LNCaP clone FGC (cell line): ENCODE data around the gene B4GAT1.
"Not testable (repeated sequence)": the region's sequence is repeated elsewhere in the genome, so short reads cannot be mapped to it uniquely, and the experiment has no call there.

Experiments used
- DNase-seq: peaks from one replicate; pipeline ENCODE4 v3.0.0-alpha.2; 2011; ENCODE audit warnings: low read depth
- H3K4me3 ChIP-seq: 2 replicates; pipeline ENCODE4 v1.5.1; 2011; ENCODE audit warnings: mild to moderate bottlenecking, low read depth, low read length, control low read depth
- TF ChIP-seq, protein P1 (sequence below): IDR thresholded peaks from 2 replicates; pipeline ENCODE4 v1.5.1; 2012; ENCODE audit warnings: mild to moderate bottlenecking; ENCODE audit not compliant: control insufficient read depth, insufficient read depth; ENCODE audit errors: extremely low read depth

The B4GAT1 gene

DNA sequence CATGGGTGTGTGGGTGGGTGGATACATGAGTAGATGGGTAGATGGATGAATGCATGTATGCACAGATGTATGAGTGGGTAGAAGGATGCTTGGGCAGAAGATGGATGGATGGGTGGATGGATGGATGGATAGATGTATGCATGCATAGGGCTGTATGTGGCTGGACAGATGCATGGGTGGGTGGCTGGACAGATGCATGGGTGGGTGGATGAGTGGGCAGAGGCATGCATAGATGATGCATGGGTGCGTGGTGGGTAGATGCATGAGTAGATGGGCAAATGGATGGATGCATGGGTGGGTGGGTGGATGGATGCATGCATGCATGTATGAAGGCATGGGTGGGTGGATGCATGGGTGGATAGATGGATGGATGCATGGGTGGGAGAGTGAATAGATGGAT, 23.7 kb downstream of the B4GAT1 start:
- H3K4me3 ChIP-seq, result no peak overlapping the region
- no peak for DNase-seq
- TF ChIP-seq, protein P1, sequence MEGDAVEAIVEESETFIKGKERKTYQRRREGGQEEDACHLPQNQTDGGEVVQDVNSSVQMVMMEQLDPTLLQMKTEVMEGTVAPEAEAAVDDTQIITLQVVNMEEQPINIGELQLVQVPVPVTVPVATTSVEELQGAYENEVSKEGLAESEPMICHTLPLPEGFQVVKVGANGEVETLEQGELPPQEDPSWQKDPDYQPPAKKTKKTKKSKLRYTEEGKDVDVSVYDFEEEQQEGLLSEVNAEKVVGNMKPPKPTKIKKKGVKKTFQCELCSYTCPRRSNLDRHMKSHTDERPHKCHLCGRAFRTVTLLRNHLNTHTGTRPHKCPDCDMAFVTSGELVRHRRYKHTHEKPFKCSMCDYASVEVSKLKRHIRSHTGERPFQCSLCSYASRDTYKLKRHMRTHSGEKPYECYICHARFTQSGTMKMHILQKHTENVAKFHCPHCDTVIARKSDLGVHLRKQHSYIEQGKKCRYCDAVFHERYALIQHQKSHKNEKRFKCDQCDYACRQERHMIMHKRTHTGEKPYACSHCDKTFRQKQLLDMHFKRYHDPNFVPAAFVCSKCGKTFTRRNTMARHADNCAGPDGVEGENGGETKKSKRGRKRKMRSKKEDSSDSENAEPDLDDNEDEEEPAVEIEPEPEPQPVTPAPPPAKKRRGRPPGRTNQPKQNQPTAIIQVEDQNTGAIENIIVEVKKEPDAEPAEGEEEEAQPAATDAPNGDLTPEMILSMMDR, result no peak

GRCh38 chr11:66322732-66323427, 24.5 kb downstream of the B4GAT1 start:
- TF ChIP-seq, protein P1, result no peak
- no peak for DNase-seq
- H3K4me3 ChIP-seq, result no peak overlapping the region

GRCh38 chr11:66321606-66322005, 25.8 kb downstream of the B4GAT1 start:
- no peak overlapping the region for H3K4me3 ChIP-seq
- DNase-seq, result no peak
- TF ChIP-seq, protein P1, result no peak

- H3K4me3 ChIP-seq, DNase-seq: not testable (repeated sequence)
These were observed 26.7 kb downstream of the B4GAT1 start for GRCh38 chr11:66320748-66321147.

DNA sequence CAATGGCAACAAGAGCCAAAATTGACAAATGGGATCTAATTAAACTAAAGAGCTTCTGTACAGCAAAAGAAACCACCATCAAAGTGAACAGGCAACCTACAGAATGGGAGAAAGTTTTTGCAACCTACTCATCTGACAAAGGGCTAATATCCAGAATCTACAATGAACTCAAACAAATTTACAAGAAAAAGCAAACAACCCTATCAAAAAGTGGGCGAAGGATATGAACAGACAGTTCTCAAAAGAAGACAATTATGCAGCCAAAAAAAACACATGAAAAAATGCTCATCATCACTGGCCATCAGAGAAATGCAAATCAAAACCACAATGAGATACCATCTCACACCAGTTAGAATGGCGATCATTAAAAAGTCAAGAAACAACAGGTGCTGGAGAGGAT, 27.1 kb downstream of the B4GAT1 start:
- not testable (repeated sequence) for H3K4me3 ChIP-seq, DNase-seq

DNA sequence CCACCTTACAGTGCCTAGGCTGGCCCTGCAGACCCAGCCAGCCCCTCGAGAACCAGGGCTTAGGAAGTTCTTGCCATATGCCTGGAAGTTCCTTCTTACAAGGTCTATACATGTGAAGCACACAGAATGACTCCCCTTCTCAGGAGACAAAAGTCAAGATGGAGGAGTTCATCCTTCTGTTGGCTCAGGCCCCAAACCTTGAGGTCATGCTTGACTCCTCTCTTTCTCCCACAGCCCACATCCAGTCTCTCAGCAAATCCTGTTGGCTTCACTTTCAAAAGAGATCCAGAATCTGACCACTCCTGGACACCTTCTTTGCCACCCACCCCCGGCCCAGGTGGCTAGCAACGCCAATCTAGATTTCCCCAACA, 28.8 kb downstream of the B4GAT1 start:
- DNase-seq, result no peak
- TF ChIP-seq, protein P1, result no peak
- no peak overlapping the region for H3K4me3 ChIP-seq

DNA sequence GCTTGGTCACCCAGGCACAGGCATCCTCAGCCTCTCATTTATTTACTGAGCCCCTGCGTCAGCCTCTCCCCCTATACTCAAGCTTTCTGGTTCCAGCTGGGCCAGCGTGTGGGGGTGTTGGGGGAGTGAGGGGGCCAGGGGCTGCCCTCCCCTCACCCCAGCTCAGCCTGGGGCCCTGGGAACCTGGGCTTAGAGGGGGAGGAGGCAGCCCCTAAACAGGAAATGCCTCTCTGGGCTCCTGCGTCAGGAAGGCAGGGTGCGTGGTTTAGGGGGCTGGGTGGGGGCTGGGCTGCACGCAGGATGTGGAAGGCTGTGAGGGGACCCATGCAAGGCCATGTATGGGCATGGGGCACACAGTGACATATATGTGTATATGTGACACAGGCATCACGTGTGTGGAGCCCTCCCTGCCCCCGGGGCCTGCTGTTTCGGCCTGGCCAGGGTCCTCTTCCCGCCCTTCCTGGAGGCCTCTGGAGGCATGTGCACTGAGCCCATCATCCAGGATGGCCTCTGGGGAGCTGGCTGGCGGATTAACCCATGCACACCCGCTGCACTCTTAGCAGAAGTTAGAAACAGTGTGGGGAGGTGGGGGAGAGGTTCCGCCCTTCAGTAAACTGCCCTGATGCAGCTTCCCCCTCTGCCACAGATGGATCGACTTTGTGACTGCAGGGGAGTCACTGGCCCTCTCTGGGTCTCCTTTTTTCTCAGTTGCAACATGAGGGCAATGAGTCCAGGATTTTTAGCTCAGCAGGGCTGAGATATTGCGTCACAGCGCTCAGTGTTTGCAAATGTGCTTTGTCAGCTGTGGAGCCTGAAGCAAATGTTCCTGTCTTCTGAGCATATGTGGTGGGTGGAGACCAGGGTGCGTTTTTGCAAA, 29.5 kb downstream of the B4GAT1 start:
- DNase-seq, result no peak
- TF ChIP-seq, protein P1, result no peak
- H3K4me3 ChIP-seq, result no peak overlapping the region

DNA sequence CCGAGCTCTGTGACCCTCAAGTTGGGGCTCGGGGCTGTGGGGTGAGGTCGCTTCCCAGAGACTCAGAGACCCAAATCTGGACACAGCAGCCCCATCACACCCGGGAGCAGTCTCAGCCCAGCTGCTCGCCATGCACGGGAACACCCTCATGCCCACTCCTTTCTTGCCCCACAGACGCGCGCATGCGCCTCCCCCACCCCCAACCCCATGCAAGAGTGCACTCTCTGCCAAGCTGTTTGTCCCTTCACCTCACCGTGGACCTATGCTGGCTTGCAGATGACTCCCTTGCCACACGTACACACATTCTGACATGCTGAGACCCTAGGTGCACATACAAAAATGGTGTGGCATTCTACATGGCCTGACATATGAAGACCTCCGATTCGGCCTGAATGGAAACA, 30.1 kb downstream of the B4GAT1 start:
- no peak for DNase-seq
- TF ChIP-seq, protein P1, result no peak
- no peak overlapping the region for H3K4me3 ChIP-seq
